Stimulated activated CD4-positive, alpha-beta T cell treated with anti-CD3 and anti-CD28 coated beads, TNF-alpha, amount 100 ng/mL, for 4 hours (primary cell): ENCODE measurements around the gene SMCHD1.
"Not testable (repeated sequence)": the region's sequence is repeated elsewhere in the genome, so short reads cannot be mapped to it uniquely, and the experiment has no call there.

ENCODE experiments used
- DNase-seq, 3 experiments: peaks; one replicate each; pipeline ENCODE4 v3.0.0-alpha.2; 2020; ENCODE audit warnings: low read depth in 3 of 3

Gene SMCHD1

DNA sequence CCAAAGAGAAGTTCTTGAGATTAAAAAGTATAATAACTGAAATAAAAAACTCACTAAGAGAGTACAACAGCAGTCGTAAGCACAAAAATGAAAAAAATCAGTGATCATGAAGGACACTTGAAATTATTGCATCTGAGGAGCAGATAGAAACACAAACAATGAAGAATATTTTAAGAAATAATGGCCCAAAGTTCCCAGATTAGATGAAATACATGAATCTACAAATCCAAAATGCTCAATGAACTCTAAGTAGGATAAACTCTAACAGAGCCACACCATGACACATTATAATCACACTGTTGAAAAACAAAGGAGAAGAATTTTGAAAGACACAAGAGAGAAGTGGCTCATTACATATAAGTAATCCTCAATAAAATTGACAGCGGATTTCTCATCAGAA is 159.4 kb downstream of the SMCHD1 start:
- no peak for DNase-seq

DNA sequence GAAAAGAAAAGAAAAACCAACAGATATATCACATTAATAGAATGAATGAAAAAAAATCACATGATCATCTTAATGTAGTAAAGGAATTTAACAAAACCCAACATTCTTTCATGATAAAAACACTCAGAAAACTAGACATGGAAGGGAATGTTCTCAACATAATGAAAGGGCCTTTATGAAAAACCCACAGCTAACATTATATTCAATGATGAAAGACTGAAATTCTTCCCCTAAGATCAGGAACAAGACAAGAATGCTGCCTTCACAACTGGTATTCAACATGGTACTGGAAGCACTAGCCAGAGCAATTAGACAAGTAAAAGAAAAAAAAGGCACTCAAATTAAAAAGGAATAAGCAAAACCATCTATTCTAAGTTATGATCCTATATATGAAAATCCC is 162.8 kb downstream of the SMCHD1 start:
- no peak for DNase-seq

DNA sequence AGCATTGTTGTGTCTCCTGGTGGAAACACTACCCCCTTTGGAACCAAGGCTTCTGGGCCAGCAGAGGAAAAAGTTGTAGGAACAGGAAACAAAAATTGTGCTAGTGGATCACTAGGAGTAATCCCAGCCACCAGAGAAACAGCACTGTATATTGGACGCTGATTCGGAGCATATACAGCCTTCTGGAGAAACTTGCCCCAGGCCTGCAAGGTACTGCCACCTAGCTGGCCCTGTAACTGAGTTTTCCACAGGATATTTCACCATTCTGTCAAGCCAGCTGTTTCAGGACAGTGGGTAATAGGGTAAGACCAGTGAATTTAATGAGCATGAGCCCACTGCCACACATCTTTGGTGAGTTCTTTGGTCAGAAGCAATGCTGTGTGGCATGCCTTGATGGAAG is 166.2 kb downstream of the SMCHD1 start:
- no peak for DNase-seq

DNA sequence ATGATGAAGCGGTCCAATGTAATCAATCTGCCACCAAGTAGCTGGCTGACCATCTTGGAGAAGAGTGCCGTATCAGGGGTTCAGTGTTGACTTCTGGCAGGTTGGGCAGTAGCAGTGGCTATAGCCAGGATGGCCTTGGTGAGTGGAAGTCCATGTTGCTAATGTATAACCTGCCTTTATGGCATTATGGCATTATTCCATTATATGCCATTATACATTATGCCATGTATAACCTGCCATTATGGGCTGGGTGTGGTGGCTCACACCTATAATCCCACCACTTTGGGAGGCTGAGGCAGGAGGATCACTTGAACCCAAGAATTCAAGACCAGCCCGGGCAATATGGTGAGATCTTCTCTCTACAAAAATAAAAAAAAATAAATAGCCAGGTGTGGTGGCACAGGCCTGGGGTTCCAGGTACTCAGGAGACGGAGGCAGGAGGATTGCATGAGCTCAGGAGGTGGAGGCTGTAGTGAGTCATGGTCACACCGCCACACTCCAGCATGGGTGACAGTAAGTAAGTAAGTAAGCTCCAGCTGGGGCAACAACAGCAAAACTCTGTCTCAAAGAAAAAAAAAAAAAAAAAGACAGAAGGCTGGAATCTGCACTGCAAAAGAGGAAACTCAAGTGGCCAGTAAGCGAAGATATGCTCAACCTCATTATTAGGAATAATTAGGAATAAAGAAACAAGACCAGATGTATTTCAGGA is 166.8 kb downstream of the SMCHD1 start:
- no peak for DNase-seq

DNA sequence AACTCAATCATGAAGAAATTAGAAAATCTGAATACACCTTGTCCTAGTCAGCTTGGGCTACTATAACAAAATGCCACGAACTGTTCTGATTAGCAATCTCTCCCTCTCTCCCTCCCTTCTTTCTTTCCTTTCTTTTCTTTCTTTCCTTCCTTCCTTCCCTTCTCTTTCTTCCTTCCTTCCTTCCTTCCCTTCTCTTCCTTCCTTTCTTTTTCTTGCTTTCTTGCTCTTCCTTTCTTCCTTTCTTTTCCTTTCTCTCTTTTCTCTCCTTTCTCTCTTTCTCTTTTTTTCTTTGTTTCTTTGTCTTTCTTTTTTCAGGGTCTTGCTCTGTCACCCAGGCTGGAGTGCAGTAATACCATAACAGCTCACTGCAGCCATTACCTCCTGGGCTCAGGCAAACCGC is 167.7 kb downstream of the SMCHD1 start:
- DNase-seq: no peak

DNA sequence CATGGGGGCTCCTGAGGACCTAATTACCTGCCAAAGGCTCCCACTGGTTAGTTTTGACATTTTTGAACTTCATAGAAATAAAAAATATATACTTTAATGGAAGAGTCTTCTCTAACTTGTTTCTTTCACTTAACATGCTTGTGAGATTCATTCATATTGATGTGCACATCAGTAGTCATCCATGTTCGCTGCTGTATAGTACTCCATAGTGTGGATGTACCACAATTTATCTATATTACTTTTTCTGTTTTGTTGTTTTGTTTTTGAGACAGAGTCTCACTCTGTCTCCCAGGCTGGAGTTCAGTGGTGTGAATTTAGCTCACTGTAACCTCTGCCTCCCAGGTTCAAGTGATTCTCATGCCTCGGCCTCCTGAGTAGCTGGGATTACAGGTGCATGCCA is 168.4 kb downstream of the SMCHD1 start:
- no peak for DNase-seq

DNA sequence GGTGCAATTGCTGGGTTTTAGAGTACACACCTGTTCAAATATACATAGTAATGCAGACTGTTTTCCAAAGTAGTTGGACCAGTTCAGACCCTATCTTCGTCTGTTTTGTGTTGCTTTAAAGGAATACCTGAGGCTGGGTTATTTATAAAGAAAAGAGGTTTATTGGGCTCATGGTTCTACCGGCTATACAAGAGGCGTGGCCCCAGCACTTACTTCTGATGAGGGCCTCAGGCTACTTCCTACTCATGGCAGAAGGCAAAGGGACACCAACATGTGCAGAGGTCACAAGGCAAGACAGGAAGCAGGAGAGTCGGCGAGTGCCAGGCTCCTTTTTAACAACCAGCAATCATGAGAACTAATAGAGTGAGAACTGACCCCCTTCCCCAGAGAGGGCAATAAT is 169.3 kb downstream of the SMCHD1 start:
- DNase-seq: no peak

DNA sequence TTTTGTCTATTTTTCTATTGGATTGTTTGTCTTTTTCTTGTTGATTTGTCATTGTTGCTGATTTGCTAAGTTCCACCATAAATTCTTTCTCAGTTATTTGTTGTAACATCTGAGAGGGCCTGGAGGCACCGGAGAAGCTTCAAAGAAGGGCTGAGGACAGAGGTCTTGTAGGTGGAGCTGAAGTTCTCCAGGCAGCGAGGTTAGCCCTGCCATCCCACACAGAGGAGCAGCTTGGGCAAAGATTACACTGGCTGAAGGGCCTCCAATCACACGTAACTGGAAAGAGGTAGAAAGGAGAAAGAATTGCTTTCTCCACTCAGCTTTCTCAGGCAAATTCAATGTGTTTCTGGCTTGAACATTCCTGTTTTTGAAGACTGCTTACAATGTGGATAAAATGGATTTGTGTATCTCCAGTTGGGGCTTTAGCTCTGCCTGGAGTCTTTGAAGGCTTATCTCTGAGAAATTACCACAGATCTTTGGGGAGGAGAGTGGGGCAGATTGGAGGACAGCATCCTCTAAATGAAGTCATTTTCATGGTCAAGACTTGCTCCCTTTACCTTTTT is 170.2 kb downstream of the SMCHD1 start:
- DNase-seq: no peak

DNA sequence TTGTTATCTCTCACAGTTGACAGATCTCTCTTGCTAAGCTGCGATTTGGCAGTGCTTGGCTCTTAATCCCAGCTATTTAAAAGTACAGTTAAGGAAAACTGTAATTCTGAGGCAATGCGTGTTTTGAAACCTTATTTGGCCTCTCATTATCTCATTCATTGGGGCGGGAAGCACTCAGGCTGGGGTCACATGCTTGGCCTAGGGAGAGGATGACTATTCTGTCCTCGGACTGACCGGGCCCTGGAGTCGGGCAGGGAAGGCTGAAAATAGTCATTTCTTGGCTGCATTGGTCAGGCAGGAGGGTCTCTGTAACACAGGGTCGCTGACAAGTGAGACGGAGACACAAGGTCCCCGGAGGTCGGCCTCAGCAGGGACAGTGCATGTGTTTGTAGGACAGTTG is 171.1 kb downstream of the SMCHD1 start:
- DNase-seq: no peak

DNA sequence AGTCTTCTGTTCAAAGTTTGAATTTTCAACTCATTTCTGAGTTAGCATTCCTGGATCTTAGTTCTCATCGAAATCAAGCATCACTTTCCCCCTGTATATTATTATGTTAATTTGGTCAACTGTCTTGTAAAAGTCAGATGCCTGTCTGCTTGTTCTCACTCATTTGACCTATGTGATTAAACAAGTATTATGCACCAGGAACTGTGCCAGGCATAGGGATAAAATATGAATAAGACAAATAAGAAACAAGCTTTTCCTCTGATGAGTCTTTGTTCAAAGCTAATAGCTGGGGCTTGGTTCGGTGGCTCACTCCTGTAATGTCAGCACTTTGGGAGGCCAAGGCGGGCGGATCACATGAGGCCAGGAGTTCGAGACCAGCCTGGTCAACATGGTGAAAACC is 171.5 kb downstream of the SMCHD1 start:
- no peak for DNase-seq

DNA sequence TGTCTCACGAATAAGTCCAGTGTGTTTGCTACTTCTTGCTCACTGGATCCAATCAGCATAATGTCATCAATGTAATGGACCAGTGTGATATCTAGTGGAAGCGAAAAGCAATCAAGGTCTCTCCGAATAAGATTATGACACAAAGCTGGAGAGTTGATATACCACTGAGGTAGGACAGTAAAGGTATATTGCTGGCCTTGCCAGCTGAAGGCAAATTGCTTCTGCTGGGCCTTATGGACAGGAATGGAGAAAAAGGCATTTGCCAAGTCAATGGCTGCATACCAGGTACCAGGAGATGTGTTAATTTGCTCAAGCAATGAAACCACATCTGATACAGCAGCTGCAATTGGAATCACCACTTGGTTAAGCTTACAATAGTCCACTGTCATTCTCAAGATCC is 180.6 kb downstream of the SMCHD1 start:
- not testable (repeated sequence) for DNase-seq

DNA sequence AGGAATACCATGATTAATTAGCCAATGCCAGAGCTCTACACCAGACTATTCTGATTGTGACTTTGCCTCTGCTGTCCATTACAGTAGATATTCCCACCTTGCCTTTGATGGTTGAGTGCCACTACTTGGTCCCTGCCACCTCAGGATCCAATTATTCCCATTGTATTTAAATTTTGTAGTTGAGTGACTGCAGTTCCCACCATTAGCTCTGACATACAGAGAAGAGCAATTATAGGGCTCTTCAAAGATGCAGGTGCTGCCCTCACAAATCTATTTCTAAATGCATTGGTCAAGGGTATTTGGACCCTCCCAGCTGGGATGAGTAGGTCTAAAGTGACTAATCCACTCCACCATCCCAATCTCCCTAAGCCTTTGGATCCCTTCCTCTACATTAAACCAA is 181.8 kb downstream of the SMCHD1 start:
- not testable (repeated sequence) for DNase-seq

DNA sequence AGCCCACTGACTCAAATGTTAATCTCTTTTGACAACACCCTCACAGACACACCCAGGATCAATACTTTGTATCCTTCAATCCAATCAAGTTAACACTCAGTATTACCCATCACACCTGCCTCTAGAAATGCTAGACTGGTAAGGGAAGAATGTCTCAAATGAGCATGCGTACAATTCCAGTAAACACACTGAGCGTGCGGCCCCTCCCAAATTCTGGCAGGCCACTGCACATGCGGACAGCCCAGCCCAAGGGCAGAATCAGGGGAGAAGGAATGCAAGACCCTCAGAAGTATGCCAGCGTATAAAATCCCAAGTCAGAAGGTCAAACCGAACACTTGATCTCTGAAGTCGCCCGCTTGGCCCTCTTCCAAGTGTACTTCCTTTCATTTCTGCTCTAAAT is 183.7 kb downstream of the SMCHD1 start:
- no peak for DNase-seq

DNA sequence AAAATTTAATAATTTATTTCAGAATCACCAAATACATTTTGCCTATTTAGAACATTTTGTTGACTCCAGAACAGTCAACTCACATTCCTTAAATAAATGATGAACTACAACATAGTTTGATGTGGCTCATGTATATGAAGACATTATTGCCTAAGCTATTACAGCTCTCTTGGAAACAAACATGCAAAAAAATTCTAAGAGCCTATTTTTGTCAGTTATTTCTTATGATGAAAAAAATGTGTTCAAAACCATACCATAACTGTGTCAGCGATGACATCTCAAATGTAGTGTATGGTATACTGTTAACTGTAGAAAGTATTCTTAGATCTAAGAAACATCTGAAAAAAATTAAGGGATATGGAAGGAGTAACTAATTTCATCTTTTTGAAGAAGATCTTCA is 185.0 kb downstream of the SMCHD1 start:
- DNase-seq: no peak

DNA sequence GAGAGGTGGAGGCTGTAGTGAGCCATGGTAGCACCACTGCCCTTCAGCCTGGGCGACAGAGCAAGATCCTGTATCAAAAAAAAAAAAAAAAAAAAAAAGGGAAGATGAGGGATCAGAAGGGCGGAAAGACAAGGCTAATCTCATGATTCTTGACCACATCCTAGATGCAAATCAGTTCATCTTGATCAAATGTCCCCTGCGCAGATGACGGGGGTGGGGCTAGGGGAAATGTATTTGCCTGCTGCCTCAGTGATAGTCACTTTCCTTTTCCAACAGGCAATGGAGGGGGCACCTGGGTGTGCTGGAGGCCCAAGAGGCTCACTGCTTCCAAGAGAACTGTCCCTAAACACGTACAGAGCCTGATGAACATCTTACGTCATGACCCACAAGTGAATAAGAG is 187.6 kb downstream of the SMCHD1 start:
- no peak for DNase-seq

DNA sequence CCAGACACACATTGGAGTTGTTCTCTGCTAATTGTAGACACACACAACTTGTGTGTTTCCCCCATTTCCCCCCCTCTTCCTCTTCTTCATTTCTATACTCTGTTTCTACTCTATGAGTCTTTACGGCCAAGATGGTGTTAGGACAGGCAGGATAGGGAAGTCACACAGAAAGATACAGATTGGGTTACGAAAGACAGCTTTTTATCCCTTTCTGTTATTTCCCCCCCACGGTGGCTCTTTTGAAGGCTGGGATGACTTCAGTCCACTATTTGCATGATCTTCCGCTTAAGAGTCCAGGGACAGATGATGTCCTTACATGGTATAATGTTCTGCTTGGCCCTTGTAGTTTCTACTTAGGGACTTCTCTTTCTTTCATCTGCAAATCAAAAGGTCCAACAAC is 189.6 kb downstream of the SMCHD1 start:
- no peak for DNase-seq

DNA sequence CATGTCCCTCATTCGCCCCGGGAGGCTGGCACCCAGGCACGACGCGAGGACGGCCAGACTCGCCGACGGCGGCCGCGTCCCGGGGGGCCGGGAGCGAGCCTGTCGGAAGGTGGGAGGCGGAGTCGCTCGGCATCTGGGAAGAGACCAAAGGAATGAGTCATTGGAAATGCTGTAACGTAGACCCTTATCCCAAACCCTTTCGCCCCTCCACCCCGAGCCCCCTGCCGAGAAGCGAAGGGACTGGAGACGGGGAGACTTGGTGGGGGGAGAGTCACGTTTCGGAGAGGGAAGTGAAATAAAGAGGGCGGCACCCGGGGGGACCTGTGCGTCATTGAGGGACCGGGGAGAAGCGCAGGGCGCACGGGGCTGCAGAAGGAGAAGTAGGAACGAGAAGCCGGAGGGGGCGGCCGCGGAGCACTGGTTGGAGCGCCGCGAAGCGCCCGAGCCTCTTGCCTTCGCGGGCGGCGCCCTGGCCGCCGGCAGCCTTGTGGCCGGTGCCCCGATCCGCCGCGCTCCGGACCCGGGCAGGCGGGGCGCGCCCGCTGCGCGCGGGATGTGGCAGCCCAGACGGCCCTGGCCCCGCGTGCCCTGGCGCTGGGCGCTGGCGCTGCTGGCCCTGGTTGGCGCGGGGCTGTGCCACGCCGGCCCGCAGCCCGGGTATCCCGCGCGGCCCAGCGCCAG is 191.2 kb downstream of the SMCHD1 start, which contains the start of gene EMILIN2:
Gene EMILIN2, plus strand, starts transcription at position 371 of the 681 bp plus-strand sequence. Its CDS starts 183 bp downstream, at position 554.
- peak in 2 of 3 experiments; percentile 22 to 26 for DNase-seq

DNA sequence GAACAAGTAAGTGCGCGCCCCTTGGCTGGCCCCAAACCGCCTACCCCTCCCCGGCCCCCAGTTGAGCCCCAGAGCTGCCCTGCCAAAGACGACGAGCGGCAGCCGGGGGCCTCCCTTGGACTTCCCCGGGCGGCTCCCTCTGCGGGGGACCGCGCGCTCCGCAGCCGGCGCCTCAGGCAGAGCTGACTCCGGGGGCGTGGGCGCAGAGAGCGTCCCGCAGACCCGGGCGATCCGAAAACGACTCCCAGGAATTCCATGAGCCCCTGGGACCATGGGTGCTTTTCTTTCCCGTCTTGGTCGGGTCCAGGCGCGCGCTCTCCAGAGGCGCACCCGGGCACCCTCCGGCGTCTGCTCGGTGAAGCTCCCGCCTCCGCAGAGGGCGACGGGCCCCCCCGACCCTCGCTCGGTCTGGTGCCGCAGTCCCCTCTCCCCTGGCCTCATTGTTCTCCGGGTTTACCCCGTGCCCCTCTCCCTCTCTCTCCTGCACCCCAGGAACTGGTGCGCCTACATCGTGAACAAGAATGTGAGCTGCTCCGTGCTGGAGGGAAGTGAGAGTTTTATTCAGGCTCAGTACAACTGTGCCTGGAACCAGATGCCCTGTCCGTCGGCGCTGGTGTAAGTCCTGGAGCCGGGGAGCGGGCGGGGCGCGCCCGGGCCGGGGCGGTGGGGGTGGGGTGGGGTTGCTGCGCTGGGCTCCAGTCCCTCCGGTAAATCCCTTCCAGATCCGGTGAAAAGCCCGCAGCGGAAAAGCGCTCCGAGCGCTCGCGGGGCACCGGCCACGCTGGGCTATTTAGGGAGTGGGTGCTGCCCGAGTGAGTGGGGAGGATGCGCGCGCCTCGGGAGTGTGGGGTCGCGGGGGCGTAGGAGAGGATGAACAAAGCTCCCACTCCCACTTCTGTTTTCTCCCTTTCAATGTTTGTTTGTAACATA is 192.1 kb downstream of the SMCHD1 start:
- DNase-seq: peak in 2 of 3 experiments; percentile 11 to 22

DNA sequence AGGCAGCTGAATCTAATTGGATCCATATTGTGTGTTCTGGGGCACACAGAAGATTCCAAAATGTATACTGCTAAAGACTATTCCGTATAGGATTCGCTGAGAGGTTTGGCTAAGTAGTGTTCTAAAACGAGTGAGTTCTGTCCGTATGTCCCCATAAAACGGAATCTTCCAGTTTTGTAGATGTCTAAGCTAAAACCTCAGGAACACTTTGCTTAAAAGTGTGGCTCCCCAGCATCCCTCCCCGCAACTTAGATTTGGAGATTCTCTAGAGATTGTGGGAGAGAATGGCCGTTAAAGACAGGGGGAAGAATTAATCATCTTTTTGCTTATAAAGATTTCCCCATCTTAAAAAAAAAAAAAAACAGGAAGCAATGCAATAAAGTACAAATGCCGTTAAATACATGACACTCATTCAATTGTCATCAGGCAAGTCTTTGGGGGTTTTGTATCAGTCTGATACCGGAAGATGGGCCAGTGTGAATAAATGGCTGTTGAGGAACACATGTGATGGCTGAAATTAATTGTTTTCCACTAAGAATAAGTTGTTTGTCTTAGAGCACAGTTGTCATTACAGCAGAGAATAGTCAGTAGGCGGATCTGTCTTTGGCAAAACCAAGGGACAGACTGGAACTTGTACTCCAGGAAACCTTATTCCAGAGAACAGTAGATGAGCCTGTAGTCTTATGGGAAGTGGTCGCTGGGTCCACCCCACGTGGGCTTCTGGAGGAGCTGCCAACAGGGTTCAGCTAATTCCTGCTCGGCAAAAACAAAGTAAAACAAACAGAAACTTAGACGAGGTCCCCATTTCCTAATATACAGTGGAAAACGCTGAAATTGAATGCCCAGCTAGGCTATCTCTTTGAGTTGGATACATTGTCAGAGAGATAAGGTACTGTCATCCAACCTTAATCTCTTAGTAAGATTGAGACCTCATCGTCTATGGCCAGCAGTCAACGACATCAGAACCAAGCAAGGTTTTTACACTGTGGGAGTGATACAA is 193.0 kb downstream of the SMCHD1 start:
- no peak for DNase-seq

DNA sequence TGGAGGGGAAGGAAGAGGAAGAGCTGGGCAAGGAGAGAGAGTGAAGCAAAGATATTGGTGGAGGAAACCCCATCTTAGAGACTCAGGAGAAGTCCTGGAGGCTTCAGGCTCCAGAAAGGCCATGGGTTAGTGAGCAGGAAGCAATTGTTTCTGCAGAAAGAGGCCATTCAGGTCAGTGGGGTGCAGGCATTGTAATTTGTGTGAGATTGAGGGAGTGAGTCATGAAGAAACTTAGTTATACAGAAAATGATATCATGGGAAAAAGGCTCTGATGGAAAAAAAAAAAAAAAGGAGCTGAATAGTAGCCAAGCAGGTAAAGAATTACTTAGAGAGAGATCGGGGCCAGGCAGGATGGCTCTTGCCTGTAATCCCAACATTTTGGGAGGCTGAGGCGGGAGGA is 195.3 kb downstream of the SMCHD1 start:
- no peak for DNase-seq

DNA sequence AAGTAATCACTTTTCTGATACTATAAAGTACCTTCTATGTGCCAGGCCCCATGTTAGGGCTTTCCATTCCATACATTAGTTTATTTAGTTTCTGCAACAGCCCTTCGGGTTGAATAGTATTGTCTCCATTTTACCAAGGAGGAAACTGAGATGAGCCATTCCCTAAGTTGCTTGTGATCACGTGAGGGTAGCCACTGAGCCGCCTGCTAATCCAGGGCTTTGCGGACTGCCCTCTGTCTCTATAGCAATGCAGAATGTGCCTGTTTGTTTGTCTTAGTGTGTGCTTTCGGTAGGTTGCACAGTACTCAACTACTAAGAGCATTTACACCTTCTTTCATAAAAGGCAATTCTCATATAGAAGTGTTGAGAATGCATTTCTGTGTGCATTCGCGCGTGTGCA is 196.2 kb downstream of the SMCHD1 start:
- DNase-seq: no peak
